Measurements from ENCODE around the gene KANK4.

Gene KANK4

DNA sequence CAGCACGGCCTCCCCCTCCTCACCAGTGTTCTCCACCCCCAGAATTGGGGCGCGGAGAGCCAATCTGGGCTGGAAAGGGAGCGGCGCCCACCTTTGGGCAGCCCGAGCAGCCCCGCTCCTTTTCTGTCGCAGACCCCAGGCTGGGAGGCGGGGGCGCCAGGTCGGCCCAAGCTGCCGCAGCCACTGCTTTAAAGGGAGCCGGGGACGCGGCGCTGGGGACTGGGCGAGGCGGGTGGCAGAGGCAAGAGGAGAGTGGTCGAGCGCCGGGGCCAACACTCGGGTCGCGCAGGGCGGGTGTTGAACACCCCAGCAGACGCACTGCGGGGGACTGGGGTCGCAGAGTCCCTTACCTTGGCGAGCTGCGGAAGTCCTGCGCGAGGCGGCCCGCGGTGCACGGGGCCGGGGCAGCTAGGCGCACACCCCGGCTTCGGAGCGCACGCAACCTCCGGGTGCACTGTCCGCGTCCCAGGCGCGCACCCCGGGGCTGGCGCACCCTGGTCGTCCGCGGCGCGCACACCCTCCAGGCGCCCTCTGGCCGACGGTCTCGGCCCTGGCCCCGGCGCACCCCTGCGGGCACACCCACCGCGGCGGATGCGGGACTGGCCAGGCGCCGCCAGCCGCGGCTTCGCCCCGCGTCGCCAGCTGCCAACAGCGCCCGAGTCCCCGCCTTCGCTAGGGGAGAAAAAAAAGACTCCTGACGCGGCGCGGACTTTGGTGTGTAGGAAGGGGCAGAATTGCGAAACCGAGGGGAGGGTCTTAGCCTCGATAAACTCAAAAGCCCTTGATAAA is at the start of gene KANK4:
KANK4 (minus strand) TSS at position 679 of the 789 bp plus-strand sequence. CDS start 37,870 bp downstream, outside the sequence.
- no peak for DNase-seq

DNA sequence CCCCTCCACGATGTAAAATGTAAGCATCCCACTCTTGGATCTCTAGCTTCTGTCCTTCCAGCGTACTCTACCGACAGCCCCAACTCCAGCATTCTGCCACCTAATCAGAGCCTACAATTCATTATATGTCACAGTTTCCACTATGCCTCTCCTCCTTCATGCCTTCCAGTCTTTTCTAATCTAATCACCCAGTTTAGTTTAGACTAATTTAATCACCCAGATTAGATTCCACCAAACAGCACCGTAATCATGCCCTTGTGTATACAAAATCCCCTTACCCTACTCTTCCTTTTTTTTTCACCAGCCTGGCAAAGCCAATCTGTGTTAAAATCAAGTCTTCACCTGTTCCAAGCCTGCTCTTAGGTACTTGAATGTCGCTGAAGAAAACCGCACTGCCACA is 49.8 kb upstream of the KANK4 start:
- DNase-seq = no peak

DNA sequence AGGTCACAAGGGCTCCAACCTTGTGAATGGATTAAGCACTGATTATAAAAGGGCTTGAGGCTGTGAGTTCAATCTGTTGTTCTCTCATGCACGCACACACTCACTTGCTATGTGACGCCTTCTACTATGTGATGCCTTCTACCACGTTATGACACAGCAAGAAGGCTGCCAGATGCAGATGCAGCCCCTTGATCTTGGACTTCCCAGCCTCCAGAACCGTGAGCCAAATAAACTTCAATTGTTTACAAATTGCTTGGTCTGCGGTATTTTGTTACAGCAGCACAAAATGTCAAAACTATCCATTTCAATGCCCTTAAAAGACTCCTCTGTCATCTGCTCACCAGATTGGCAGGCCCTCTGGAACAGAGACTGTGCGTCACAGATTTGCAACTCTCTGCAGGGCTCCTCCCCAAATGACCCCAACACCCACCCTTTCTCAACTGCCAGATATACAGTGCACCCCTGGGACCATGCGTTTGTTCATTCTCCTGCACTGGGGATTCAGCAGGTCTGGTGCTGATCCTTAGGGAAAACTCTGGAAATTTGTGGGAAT is 47.8 kb upstream of the KANK4 start:
- DNase-seq = no peak

DNA sequence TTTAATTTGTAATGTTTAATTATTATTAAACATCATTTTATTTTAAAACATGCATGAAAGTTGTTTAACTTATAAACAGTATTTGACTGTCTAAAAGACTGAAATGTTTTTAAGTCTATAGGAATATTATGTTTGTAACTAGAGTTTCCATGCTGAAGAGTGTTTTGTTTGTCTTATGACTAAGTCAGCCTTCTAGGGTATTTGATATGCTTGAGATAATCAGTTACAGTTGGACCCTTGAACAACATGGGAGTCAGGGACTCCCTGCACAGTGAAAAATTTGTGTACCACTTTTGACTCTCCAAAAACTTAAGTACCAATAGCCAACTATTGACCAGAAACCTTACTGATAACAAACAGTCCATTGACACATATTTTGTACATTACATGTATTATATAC is 45.5 kb upstream of the KANK4 start:
- no peak for DNase-seq

DNA sequence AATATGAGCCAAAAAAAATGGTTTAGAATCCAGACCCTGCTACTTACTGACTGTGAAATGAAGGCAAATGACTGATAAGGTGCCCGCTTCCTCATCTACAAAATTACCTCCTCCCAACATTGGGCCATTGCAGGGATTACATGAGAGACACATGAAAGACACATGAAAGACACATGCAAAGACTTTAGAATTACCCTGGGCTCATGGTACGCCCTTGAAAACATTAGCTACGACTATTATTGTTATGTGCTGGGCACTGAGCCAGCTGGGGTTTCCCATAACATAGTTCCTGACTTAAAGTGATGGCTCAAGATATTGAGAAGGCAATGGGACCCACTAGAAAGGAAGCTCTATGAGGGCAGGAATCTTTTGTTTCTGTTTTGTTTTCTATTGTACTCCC is 43.7 kb upstream of the KANK4 start:
- DNase-seq = no peak

DNA sequence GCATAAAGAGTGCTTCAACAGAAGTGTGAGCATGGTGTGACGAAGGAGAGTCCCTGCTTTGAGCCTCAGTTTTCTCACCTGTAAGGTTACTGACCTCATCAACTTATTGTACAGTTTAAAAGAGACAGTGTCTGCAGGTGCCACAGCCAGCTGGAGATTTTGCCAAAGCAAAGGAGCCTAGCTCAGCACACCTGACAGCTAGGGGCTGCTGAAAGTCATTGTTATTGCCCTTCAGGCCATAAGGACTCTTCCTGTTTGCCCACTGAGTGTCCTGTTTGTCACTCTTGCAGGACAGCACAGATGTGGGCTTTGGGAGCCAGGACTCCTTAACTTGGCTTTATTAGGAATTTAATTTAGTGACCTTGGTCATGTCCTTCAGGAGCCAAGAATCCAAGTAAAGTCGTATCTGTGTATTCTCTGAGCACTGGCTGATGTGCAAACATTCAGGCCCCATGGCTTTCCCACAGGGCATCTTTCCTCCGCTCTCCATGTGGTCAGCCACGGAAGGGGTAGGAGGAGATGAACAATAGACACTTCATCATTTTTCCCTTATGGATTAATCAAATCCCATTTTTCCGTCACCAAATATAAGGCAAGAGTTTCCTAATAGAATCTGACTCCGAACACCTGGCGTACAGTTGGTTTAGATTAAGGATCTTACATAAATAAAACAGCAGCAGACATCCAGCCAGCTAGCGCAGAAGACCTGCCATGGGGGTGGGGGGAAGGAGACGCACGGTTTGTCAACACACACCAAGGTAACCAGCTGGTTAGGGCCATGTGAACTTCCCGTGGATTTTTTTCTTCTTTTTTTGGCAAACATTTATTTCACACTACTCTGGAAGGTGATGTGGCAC is 43.1 kb upstream of the KANK4 start:
- peak; percentile 71 for DNase-seq

DNA sequence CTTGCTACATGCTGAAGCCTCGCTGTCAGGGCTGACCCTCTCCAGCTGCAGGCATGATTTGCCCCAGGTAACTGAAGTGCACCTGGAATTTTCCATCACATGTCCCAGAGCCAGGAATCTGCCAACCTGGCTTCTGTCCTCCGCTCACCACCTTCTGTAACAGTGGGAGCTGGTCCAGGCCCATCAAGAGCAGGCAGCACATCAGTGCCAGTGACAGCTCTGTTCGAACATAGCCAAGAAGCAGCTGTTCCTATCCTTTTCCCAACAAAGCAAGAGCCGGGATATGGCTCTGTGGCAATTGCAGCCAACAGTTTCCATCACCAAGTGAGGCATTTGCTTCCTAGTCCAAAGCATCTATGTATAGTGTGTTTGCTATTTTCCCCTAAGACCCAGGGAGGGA is 42.2 kb upstream of the KANK4 start:
- no peak for DNase-seq

DNA sequence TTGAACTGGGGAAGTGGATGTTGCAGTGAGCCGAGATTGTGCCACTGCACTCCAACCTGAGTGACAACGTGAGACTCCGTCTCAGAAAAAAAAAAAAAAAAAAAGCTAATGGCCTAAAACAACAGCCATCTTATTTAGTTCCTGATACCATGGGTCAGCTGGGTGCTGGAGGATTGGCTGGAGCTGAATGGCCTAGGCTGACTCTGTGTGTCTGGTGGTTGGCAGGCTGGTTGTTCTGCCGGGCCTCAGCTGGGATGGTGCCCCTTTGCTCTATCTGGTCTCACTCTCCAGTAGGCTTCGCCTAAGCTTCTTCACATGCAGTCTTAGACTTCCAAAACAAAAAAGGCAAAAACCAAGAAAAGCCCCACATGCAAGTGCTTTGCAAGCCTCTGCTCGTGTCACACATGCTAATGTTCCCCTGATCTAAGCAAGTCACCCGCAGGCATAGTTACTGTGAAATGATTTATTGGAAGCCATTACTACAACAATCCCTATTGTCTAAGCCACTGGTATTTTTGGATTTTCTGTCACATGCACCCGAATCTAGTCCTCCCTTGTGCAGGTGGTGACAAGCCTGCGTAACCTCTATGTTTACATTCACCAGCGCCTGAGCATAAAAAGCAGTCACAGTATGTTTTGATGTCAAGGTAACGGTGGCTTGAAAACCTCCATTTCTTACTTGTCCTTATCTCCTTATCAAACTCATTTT is 39.6 kb upstream of the KANK4 start:
- no peak for DNase-seq

DNA sequence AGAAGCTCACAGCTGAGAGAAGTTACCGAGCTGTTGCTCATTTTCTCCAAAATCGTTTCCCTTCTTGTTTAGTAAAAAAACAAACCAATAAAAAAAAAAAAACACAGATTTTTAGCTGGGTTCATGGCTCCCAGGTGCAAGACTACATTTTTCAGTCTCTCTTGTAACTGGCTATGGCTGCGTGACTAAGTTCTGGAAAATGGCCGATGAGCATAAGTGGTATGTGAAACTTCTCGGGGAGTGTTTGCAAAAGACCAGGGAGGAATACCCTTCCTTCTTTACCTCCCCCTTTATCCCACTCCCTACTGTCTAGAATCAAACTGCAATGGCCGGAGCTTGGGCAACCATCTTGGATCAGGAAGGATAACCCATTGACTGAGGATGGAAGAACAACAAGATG is 38.7 kb upstream of the KANK4 start:
- DNase-seq = no peak

DNA sequence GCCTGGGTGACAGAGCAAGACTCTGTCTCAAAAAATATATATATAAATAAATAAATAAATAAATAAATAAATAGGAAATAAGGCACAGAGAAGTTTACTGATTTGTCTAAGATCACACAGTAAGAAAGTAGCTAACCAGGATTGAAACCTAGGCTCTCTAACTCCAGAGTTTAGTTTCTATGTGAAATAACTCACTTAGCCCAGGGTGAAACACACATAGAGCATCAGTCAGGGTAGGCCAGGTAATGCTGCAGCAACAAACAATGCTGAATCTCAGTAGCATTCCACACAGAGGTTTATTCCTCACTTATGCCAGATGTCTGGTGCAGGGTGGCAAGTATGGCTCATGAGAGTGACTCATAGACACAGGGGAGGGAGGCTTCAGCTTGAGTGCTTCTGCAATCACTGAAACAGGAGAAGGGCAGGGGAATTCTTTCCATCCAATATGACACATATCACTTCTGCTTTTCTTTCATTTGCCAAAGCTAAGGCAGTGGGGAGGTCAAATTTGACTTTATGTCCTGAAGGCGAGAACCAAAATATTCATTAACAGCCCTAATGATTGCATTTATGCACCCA is 37.1 kb upstream of the KANK4 start:
- DNase-seq = no peak

DNA sequence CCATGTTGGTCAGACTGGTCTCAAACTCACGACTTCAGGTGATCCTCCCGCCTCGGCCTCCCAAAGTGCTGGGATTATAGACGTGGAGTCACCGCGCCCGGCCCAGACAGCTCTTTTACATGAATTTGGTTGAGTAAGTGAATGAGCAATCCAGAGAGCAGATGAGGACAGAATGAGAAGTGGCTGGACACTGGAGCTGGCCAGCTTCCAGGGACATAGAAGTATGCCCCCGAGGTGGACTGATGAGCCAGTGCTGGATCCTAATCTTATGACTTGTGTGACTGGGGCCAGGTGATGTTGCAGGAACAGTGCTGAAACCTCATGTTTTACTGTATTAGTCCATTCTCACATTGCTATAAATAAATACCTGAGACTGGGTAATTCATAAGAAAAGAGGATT is 35.9 kb upstream of the KANK4 start:
- DNase-seq = no peak

DNA sequence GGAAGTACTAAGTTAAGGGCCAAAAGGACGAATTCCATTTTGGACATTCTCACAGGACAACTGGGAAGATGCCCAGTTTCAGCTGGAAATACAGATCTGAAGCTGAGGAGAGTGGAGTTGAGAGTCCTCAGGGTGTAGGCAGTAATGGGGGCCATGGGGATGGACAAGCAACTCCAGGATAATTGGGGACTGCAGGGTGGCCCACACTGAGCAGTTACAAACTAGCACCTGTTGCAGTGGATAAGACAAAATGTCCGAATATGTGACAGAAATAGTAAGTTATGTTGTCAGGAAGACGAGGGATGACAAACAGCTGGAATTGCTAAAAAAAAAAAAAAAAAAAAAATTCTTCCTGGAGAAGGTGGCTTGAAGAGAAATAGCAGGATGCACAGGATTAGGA is 34.6 kb upstream of the KANK4 start:
- DNase-seq = no peak

DNA sequence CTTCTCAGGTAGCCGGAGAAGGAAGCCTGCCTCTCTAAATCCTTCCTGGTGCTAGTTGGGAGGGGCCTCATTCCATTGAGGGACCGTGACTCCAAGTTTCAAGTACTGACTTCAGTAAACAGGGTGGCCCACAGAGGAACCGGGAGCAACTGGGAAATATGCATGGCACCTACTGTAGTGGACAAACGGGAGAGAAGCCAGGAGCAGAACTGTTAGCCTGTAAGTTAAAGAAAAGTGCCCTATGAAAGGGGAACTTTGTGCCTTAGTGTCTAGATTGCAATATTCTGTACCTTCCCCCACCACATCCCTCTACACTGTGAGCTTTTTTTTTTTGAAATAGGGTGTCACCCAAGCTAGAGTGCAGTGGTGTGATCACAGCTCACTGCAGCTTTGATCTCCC is 33.2 kb upstream of the KANK4 start:
- no peak for DNase-seq

DNA sequence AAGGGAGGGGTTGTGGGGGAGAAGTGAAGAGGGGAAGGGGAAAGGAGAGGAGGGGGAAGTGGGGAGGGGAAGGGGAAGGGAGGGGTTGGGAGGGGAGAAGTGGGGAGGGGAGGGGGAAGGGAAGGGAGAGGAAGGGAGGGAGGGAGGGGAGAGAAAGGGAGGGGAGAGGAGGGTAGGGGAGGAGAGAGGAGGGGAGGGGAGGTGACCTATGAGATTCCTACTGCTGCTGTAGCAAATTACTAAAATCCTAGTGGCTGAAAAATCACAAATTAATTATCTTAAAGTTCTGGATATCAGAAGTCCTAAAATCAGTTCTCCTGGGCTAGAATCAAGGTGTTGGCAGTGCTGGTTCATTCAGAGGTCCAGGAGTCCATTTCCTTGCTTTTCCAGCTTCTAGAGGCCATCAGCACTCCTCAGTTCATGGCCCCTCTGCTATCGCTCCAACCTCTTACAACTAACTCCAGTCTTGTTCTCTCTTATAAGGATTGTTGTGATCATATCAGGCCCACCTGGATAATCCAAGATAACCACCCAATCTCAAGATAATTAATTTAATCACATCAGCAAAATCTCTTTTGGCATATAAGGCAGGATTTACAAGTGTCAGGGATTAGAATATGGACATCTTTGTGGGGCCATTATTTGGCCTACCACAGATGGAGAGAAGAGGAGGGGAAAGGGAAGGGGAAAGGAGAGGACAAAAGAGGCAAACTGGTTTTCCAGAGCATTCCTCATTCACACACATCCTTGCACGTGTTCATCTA is 30.4 kb upstream of the KANK4 start:
- DNase-seq = no peak

DNA sequence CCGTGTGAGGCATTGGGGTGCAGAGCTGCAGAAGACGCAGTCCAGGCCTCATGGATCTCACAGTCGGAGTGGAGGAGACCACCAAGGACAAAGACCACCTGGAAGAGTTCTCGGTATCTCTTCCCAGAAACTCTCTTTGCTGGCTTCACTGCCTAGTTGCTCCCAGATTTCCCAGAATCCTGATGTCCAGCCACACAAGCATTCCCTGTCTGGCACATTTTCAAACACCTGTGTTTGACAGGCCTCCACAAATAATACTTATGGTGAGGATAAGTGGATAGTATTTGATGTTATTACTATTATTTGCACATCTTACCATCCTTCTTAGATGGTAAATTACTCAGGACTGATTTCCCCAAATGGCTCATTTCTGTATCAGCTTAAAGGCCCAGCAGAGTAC is 27.7 kb upstream of the KANK4 start:
- DNase-seq = no peak

DNA sequence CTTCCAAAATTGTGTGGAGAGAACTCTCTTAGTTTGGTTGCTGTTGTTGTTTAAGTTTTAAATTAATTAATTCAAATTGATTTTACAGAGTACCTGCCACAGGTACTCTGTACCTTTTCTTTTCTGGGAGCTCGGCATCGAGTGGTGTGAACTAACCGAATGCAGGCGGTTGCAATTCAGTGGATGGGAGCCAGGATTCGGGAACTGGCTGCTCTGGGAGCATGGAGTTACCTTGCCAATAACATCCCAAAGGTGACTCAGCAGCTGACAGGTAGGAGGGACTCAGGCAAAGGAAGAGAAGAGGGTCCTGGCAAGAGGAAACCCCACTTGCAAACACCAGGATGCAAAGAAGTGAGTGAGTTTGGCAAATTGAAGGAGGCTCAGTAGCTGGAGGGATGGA is 24.7 kb upstream of the KANK4 start:
- DNase-seq = no peak

DNA sequence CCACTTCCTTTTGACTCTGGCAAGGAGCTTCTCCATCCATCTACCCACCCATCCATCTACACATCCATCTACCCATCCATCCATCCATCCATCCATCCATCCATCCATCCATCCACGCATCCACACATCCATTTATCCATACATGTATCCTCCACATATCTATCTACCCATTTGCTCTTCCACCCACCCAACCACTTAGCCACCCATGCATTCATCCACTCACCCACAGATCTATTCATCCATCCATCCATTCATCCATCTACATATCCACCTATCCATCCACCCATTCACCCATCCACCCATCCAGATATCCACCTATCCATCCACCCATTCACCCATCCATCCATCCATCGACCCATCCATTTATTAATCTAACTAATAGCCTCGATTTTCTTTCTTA is 23.0 kb upstream of the KANK4 start:
- DNase-seq = no peak

DNA sequence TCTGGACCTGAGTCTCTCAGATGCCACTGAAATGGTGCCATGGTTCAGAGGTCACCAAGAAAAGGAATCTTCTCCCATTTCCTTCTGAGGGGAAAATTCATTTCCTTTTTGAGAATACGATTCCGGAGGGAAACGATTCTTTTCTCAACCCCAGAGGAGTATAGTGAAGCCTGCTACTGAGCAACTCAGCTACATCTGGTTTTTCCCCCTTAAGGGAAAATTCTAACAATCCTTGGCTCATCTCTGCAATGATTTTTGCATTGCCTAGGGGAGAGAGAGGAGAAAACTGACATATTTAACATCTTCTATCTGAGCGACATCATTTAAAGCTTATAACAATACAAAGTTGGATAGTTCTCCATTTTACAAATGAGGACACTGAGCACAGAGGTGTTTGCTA is 22.4 kb upstream of the KANK4 start:
- no peak for DNase-seq

DNA sequence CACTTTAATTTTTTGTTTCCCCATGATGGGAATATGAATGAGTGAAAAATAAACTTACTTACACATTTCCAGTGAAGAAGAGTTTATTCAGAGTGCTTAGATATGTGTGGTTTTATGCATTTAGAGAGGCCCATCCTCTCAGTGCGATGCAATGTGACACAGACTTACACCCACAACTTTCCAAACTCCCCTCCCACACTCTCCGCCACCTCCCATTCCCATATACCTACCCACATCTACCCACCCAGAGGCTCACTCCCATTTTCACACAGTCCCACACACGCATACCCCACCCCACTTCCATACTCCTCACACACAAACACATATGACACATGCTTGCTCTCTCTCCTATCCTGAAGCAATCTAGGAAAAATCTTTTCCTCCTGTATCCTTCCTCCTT is 21.9 kb upstream of the KANK4 start:
- DNase-seq = no peak

DNA sequence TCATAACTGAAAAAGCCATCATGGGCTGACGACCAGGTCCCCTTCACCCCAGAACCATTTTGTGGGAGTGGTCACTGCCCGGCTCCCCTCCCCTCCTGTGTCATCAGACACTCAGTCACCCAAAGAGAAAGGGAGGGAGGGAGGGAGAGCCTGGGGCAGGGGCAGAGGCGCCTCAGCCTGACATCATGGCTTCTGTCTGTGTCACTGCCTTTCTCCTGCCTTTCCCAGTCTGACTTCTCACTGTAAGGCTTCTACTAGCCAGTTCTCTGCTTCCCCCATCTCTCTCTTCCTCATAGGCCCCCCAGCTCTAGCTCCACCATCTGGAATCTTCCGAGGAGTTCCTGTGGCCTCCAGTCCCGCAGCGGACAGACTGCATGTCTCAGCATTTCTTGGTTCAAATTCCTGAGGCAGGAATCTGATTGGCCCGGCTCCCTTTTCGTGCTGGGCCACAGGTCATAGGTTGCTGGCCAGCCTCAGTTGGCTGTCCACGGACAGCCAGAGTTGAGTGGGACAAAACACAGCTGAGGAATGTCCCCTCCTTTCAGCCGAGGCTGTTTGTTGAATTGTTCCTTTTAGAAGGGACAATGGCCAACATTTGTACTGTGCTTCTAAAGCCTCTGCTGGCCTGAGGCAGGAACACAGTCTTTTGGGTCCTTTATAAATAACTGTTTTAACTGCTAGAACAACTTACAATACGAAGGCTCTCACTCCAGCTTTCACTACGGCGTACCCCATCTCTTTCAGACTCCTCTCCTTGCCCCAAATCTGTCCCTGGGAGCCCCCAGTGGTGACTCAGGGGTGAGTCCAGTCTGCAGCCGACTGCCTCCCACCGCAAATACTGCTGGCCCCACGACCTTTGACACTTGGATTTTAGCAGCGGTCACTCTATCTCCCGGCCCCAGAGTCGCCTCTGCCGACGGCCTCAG is 18.7 kb upstream of the KANK4 start:
- DNase-seq = no peak

Measured in RPMI8226 (cell line).